Fibroblast of lung (primary cell): ENCODE results near the gene NAA15.

Experiments
- CTCF ChIP-seq, 2 donors: IDR thresholded peaks in 1 of 2; conservative IDR thresholded peaks in 1 of 2; 1 replicate in 1 of 2; 2 replicates in 1 of 2; pipeline ENCODE4 v1.5.1; 2011 to 2012; ENCODE audit warnings: low read length in 2 of 2, control low read depth in 1 of 2, inconsistent platforms in 1 of 2, low read depth in 1 of 2, mild to moderate bottlenecking in 1 of 2
- EZH2 ChIP-seq: IDR thresholded peaks from 2 replicates; pipeline ENCODE4 v1.5.1; 2012; ENCODE audit warnings: low read length, control low read depth, mild to moderate bottlenecking; ENCODE audit errors: missing control alignments

DNA sequence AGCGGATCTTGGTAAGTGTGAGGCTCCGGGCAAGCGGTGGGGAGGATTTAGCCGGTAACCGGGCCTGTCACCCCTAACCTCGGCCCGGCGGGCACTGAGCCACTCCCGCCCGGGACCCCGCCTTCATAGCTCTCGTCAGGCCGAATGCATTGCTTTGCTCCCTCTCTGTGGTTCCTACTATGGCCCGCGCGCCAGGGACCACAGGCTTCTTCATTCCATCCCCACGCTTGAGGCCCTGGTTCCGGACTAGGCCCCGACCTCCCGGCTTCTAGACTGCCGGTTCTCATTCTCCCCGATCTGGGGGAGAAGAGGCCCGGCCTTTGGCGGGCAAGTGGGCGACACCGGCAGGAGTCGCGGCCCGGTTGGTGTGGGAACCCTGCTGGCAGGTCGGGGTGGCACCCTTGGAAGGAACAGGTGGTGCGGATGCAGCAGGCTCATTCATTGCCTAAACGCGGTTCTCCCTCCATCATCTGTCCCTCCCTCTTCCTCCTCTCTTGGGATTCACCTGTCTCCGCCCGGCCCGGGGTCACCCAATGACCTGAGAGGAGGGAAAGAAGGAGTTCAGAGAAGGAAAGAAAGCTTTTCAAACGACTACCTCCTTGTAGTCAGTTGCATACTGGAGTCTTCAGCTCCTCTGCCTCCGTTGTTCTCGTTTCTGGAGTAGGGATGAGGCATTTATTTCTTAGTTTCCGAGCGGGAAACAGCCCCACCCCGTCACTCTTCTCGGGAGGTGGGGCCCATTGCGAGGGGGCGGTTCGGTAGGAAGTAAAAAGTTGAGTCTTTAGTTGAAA lies 711 bp downstream of the NAA15 start, which contains the start of gene NDUFC1:
- TF ChIP-seq CTCF (conservative IDR thresholded peaks at IDR 0.05 in 1 of 2, IDR thresholded peaks at IDR 0.05 in 1 of 2; ENCODE audit: low read depth in 1 of 2, low read length in 2 of 2) = peak in 1 of 2 donors; percentile 13
- no peak for TF ChIP-seq EZH2
